Left colon (tissue), 2 donors: ENCODE results near the gene E2F3. TPM values are rescaled to one million over a fixed set of nuclear protein-coding genes. Genes with fewer than 3 reads are reported as not detected.
"Not testable (repeated sequence)": the region's sequence is repeated elsewhere in the genome, so short reads cannot be mapped to it uniquely, and the experiment has no call there.

ENCODE experiments used
- ATAC-seq: fragments of 200-7000 bp; cut with Tn5 transposase; one replicate; pipeline ENCODE4 v1.9.1; 2020; ENCODE audit warnings: mild to moderate bottlenecking, moderate library complexity
- DNase-seq, 2 donors: peaks; one replicate each; pipeline ENCODE4 v3.0.0-alpha.2; 2020
- intact Hi-C, 2 donors: fragments of 100-400 bp; cut with DNase I in 1 of 2; cut with micrococcal nuclease in 1 of 2; formaldehyde crosslinking; loops; one replicate each; pipeline versions ENCODE4 v1.11.2 to v1.14.0; 2022; cut with DNase I, micrococcal nuclease
- total RNA-seq, 2 donors: library from RNA; stranded (reverse); fragmentation: NEBNext Ultra II Directional; extraction: Animal tissue kit (Norgen Biotek cat#: 25700); gene quantifications; one replicate each; pipeline ENCODE4 v1.2.1, GENCODE V29; 2021
- donor health status: DM: no; HTN: no; CAD: no.
- donor health status: DM: yes; HTN: yes; CAD: no.

The E2F3 gene
- total RNA-seq, 2 donors from 2014 or later: 9.1 to 9.5 TPM

GRCh38 chr6:20483887-20484497 is 82.3 kb downstream of the E2F3 start:
- ATAC-seq: no peak
- intact Hi-C loops: no loop called here
- DNase-seq: no peak

DNA sequence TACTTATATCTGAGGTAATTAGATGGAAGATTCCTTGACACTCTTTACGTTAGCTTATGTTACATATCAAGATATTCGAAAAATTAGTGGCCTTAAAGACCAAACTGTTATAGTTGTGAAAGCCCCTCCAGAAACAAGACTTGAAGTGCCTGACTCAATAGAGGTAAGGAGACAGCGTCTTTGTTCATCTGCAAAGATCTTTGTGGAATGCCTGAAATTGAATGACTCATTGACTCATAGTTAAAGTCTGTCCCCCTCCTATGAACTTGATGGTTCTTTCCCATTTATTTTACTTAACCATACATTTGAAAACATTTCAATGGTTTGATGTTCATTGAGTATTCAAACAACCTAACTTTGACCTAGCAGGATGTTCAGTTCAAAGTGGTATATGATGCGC is 85.0 kb downstream of the E2F3 start:
- ATAC-seq (no peak), DNase-seq (no peak)
- intact Hi-C loops: no loop called here

DNA sequence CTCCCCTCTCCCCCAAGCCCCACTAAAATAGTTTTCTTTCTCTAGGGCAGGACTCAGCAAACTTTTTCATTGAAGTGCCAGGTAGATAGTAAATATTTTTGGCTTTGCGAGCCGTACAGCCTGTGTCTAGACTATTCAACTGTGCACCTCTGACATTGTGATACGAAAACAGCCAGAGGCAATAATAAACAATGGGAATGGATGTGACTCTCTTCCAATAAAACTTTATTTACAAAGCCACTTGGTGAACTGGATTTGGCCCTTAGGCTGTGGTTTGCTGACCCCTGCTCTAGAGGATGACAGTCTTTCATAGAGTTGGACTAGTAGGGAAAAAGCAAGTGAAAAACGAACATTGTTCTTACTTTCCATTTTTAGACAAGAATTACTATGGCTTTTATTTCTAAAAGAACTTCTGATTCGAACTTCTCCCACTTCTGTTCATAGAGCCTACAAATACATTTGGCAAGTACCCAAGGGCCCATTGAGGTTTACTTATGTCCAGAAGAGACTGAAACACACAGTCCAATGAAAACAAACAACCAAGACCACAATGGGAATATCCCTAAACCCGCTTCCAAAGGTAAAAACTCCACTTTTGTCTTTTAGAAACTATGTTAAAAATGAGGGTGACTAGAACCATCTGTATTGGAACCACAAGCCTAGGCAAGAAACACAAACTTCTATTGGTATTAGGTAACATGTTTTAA is 86.1 kb downstream of the E2F3 start:
- intact Hi-C loops: no loop called here
- ATAC-seq (no peak), DNase-seq (no peak)

DNA sequence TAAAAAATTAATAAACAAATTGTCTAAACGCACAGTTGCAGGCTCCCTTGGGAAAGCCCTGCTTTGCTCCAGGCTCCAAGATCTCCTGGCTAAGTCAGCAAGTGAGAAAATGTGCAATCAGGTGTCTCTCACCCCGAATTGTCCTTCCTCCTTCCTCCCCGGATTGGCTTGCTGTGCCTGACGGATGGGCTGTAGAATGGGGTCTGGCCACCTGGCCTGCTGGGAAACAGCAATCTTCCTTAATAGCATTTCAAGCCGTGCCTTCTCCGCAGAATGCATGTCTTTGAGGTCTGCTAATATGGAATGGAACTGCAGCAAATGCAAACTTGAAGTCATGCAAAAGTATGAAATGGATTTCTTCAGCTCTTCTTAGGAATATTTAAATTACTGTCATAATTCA is 88.9 kb downstream of the E2F3 start:
- intact Hi-C loops: no loop called here
- no peak for ATAC-seq
- DNase-seq: no peak

GRCh38 chr6:20492099-20492498 is 90.4 kb downstream of the E2F3 start:
- intact Hi-C loops: no loop called here
- ATAC-seq (no peak), DNase-seq (no peak)

- ATAC-seq: no peak
- no peak for DNase-seq
Observed at GRCh38 chr6:20497216-20498040, 95.7 kb downstream of the E2F3 start.

GRCh38 chr6:20498041-20498385 is 96.3 kb downstream of the E2F3 start:
- intact Hi-C loops: no loop called here
- DNase-seq (no peak), ATAC-seq (no peak)

More at GRCh38 chr6:20497216-20498040, 95.7 kb downstream of the E2F3 start:
- intact Hi-C loops: no loop called here

- intact Hi-C loops: no loop called here
- DNase-seq (no peak), ATAC-seq (no peak)
Observed at GRCh38 chr6:20509212-20509611, 107.5 kb downstream of the E2F3 start.

DNA sequence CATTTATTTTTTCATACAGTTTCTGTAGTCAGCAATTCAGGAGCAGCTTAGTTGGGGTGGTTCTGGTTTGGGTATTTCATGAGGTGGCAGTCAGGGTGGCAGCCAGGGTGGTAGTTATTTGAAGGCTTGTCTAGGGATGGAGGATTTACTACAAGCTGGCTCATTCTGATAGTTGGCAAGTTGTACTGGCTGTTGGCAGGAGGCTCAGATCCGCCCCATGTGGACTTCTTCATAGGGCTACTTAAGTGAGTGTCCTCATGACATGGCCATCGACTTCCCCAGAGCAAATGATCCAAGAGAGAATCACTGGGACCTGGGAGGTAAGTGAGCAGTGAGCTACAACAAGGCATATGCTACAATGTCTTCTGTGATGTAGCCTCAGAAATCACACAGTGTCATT is 110.2 kb downstream of the E2F3 start:
- ATAC-seq (no peak), DNase-seq (no peak)
- intact Hi-C loops: no loop called here

DNA sequence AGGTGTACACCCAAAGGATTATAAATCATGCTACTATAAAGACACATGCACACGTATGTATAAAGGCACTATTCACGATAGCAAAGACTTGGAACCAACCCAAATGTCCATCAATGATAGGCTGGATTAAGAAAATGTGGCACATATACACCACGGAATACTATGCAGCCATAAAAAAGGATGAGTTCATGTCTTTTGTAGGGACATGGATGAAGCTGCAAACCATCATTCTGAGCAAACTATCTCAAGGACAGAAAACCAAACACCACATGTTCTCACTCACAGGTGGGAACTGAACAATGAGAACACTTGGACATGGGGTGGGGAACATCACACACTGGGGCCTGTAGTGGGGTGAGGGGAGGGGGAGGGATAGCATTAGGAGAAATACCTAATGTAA is 123.5 kb downstream of the E2F3 start:
- not testable (repeated sequence) for DNase-seq, ATAC-seq
- intact Hi-C loops: loop anchor here (5.0 to 10.0 kb wide), 3 partner anchors 120 to 433 kb away; partner anchors contain the start of gene E2F3 (in 1 of the 2)

DNA sequence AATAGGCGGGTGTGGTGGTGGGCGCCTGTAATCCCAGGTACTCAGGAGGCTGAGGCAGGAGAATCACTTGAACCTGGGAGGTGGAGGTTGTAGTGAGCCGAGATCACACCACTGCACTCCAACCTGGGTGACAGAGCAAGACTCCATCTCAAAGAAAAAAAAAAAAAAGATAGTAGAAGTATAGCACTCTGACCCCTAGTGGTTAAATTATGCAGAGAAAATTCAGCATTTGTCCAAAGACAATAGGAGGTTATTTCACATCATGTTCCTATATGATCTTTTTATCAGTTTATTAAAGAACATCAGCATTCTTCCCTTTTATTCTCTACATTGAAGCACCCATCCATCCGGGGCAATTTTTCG is 127.4 kb downstream of the E2F3 start:
- intact Hi-C loops: loop anchor here (2.0 to 10.0 kb wide), 4 partner anchors 124 to 437 kb away; partner anchors contain the start of gene E2F3 (in 1 of the 2)
- peak; percentile 74 for ATAC-seq
- not testable (repeated sequence) for DNase-seq

DNA sequence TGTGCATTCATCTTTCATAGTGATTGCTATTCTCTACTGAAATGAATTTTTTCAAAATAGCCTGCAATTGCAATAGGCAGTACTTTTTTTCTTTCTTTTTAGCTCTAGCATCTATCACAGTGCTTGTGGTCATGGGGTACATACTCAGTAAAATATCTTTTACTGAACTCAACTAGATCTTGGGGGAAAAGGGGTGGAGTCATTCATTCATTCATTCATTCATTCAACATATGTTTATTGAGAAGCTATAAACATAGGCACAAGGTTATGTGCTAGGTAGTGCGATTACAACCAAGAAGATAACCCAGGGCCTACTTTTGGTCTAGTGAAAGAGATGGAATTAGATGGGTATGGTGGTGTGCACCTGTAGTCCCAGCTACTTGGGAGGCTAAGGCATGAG is 131.2 kb downstream of the E2F3 start:
- DNase-seq (no peak), ATAC-seq (no peak)
- intact Hi-C loops: no loop called here

GRCh38 chr6:20533746-20534294 is 132.1 kb downstream of the E2F3 start:
- DNase-seq (no peak), ATAC-seq (no peak)
- intact Hi-C loops: no loop called here

DNA sequence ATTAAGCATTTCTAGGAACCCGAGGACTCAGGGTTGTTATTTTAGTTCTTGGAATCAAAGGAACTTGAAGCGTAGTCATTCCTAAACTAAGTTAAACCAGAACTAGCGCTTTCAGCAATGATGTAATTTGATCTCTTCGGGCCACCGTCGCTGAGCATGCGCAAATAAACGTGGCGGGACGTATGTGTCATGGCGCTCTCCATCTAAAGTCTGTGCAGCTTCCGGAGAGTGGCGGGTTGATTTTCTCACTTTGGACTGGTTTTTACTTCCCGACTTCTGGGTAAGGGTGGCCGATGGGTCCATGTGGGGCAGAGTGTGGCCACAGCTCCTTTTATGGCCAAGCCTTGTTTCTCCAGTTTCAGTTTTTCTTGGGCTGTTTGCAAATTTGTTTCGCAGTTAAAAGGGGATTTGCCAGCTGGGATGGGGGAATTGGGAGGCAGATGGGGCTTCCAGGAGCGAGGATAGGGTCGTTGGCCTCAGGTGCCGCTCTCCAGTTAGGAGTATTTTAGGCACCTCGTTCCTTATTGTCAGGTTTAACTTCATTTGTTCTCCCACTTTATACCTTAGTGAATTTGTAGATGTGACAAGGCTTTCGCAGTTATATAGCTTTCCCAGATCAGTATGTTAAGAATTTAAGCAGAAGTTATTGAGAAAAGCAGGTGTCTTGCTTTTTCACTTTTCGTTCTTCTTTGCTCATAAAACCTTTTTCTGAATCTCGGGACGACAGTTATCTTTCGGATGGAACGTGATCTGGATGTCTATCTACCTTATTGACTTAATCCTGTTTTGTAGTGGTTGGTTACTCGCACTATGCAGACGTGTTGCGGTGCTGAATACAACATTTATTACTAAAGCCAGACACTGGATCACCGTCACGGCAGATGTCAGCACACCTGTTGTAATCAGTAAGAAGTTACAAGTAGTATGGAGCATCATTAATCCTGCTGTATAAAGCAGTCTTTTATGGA is 132.9 kb downstream of the E2F3 start, which contains the start of gene CDKAL1:
TSS of gene CDKAL1 (plus strand) at position 163 of the 968 bp plus-strand sequence. CDS start 11,894 bp downstream, outside the sequence.
- intact Hi-C loops: no loop called here

DNA sequence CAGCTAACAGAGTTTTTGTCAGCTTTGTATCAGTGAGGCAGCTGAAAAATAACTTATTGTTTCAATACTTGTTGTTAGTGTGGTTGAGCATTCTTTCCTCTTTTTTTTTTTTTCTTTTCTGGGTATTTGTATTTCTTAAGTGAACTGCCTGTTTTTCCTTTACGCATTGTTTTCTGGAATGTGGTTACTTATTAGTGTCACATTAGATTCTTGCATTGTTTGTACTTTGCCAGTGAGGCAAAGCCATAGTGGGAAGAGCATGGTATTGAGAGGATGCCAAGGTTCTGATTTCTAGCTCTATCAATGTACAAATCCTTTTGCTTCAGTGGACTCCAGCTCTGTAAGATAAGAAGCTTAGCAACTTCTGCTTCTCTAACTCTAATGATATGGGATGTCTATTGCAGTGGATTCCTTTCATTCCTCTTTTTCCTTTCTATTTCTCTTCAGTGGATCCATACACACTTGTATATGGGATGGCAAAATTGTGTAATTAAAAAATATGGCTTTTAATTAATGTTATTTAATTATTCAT is 136.5 kb downstream of the E2F3 start:
- DNase-seq: no peak
- no peak for ATAC-seq
- intact Hi-C loops: no loop called here

More for the DNA sequence above, 132.9 kb downstream of the E2F3 start, which contains the start of gene CDKAL1:
- peak; percentile 87 to 89 for DNase-seq
- ATAC-seq: peak; percentile 97

- intact Hi-C loops: no loop called here
- ATAC-seq: no peak
- DNase-seq: no peak
Observed at GRCh38 chr6:20538907-20539306, 137.2 kb downstream of the E2F3 start.

DNA sequence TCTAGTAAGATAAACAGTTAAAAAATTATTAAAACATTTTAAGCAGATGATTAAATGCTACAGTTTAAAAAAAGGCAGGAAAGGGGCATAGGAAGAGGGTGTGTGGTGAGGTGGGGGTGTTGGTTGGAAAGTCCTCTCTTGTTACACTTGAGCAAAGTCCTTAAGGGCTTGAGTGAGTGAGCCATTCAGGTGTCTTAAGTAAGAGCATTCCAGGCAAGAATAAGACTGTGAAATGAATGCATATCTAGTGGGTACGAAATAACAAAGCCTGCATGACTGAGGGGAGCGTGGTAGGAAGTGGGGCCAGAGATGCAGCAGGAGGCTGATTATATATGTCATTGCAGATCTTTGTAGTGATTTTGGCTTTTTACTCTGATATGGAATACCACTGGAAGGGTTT is 137.7 kb downstream of the E2F3 start:
- DNase-seq: no peak
- intact Hi-C loops: no loop called here
- ATAC-seq: no peak

DNA sequence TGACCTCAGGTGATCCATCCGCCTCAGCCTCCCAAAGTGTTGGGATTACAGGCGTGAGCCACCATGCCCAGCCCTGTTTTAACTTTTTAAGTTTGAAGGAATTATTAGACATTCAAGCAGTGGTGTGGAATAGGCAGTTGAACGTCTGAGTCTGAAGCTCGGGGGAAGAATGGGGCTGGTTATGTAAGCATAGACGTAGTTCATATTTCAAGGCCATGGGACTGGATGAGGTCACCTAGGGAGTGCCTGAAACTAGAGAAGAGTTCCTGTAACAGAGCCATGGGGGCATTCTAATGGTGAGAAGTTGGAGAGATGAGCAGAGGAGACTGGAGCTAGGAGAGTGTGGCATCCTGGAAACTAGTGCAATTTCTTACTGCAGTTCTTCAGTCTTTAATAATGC is 139.0 kb downstream of the E2F3 start:
- DNase-seq: no peak
- intact Hi-C loops: no loop called here
- ATAC-seq: no peak
